Glutamatergic neuron (in vitro differentiated cells): ENCODE results near the gene ARHGEF28. TPM values are rescaled to one million over a fixed set of nuclear protein-coding genes. Genes with fewer than 3 reads are reported as not detected.

ENCODE experiments used
- DNase-seq: peaks from one replicate; pipeline ENCODE4 v3.0.0; 2022
- H3K27ac Mint-ChIP-seq: one replicate; pipeline ENCODE4 v1.8.0; 2020; ENCODE audit warnings: mild to moderate bottlenecking, mixed read lengths, inconsistent platforms; ENCODE audit not compliant: unreplicated experiment
- H3K27me3 Mint-ChIP-seq: one replicate; pipeline ENCODE4 v1.8.0; 2020; ENCODE audit warnings: mild to moderate bottlenecking, moderate library complexity, mixed read lengths, inconsistent platforms; ENCODE audit not compliant: unreplicated experiment
- H3K36me3 Mint-ChIP-seq: one replicate; pipeline ENCODE4 v1.8.0; 2020; ENCODE audit warnings: mild to moderate bottlenecking, mixed read lengths, inconsistent platforms; ENCODE audit not compliant: unreplicated experiment
- H3K4me1 Mint-ChIP-seq: one replicate; pipeline ENCODE4 v1.8.0; 2020; ENCODE audit warnings: mild to moderate bottlenecking, low read depth, mixed read lengths, inconsistent platforms; ENCODE audit not compliant: unreplicated experiment
- H3K4me3 Mint-ChIP-seq: one replicate; pipeline ENCODE4 v1.8.0; 2020; ENCODE audit warnings: mild to moderate bottlenecking, mixed read lengths, inconsistent platforms; ENCODE audit not compliant: unreplicated experiment
- H3K9me3 Mint-ChIP-seq: one replicate; pipeline ENCODE4 v1.8.0; 2020; ENCODE audit warnings: mild to moderate bottlenecking, moderate library complexity, mixed read lengths, inconsistent platforms; ENCODE audit not compliant: unreplicated experiment
- total RNA-seq: library from RNA; stranded (reverse); fragmentation: NEBNext Ultra II Directional; extraction: Animal tissue kit (Norgen Biotek cat#: 25700); gene quantifications from one replicate; pipeline ENCODE4 v1.2.1, GENCODE V29; 2021; ENCODE audit not compliant: unreplicated experiment
- TF ChIP-seq, protein P1 (sequence below): fragments of 200-600 bp; sonication (generic); IDR thresholded peaks from one replicate; pipeline ENCODE4 v1.5.0; 2021; ENCODE audit not compliant: partially characterized antibody, unreplicated experiment

The ARHGEF28 gene
- total RNA-seq, 1 donor from 2014 or later = 0.47 TPM

DNA sequence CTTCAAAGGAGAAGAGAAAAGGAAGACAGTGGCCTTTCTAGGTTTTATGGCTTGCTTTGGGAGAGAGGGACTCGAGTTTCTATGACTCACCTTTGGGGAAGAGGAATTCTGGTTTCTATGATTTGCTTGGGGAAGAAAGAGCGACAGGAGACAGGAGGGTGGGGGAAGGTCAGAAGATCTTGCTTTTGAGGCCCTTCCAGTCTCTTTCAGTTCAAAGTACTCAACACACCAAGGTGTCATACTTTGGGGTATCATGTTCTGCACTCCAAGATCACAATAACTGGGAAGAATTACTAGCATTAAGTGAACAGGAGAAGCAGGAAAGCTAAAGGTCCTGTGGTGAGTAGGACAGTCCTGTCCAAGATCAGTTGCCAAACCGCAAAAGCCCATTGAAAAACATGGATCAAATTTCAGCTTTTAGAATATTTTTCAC, 324.5 kb downstream of the ARHGEF28 start:
- no peak for DNase-seq
- Mint-ChIP-seq H3K4me3 (no peak overlapping the region), H3K36me3 (no peaks in the 10 kb centered on the region), H3K27me3 (no peaks in the 10 kb centered on the region), H3K9me3 (peaks cover 3% of the 10 kb centered on the region), H3K27ac (no peak overlapping the region), H3K4me1 (peaks cover 11% of the 10 kb centered on the region)
- TF ChIP-seq, protein P1, sequence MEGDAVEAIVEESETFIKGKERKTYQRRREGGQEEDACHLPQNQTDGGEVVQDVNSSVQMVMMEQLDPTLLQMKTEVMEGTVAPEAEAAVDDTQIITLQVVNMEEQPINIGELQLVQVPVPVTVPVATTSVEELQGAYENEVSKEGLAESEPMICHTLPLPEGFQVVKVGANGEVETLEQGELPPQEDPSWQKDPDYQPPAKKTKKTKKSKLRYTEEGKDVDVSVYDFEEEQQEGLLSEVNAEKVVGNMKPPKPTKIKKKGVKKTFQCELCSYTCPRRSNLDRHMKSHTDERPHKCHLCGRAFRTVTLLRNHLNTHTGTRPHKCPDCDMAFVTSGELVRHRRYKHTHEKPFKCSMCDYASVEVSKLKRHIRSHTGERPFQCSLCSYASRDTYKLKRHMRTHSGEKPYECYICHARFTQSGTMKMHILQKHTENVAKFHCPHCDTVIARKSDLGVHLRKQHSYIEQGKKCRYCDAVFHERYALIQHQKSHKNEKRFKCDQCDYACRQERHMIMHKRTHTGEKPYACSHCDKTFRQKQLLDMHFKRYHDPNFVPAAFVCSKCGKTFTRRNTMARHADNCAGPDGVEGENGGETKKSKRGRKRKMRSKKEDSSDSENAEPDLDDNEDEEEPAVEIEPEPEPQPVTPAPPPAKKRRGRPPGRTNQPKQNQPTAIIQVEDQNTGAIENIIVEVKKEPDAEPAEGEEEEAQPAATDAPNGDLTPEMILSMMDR = no peak

DNA sequence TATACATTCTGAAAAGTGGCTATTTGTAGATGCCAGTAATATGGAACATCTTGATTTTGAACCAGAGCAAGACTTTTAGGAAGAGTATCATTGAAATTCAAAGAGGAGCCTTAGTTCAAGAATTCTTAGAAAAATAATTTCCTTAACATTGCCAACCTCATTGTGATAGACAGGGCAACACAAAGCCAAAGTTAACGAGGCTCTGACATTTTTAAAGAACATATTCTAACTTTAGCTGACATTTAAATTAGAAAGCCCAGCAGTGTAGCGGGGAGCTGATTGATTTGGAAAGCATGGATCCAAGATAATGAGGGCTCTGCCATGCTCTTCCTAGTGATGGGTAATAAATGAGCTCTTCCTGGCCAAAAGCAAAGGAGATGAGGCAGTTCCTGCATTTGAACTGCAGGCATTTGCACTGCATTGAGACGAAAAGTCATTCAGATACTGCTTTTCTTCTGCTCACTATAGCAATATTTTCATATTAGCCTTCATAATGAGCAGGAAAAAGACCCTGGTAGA, 325.0 kb downstream of the ARHGEF28 start:
- H3K9me3 Mint-ChIP-seq = peaks cover 3% of the 10 kb centered on the region
- H3K27ac Mint-ChIP-seq = no peak overlapping the region
- TF ChIP-seq, protein P1 = no peak
- peaks cover 11% of the 10 kb centered on the region for H3K4me1 Mint-ChIP-seq
- H3K27me3 Mint-ChIP-seq = no peaks in the 10 kb centered on the region
- no peak for DNase-seq
- no peaks in the 10 kb centered on the region for H3K36me3 Mint-ChIP-seq
- H3K4me3 Mint-ChIP-seq = no peak overlapping the region

DNA sequence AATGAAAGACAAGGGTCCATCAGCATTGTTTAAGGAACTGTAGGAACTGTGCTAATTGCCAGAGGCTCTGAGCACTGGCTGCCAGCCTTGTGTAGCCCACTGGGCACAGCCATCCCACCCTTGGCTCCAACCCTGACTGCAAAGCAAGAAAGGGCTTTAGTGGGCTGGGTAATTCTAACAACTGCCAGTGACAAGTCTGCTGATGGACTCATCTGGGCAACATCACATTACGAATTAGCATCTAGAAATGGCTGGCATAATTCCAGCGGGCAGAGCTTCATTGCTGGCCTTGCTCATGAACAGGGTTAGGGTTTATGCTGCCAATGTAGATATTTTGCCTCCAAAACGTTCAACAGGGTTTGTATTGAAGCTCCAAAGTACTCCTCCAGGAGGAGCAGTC, 326.9 kb downstream of the ARHGEF28 start:
- TF ChIP-seq, protein P1 = no peak
- H3K4me3 Mint-ChIP-seq = no peak overlapping the region
- peaks cover 9% of the 10 kb centered on the region for H3K36me3 Mint-ChIP-seq
- H3K9me3 Mint-ChIP-seq = peaks cover 3% of the 10 kb centered on the region
- H3K27ac Mint-ChIP-seq = no peak overlapping the region
- H3K4me1 Mint-ChIP-seq = peaks cover 14% of the 10 kb centered on the region
- no peaks in the 10 kb centered on the region for H3K27me3 Mint-ChIP-seq
- DNase-seq = no peak

DNA sequence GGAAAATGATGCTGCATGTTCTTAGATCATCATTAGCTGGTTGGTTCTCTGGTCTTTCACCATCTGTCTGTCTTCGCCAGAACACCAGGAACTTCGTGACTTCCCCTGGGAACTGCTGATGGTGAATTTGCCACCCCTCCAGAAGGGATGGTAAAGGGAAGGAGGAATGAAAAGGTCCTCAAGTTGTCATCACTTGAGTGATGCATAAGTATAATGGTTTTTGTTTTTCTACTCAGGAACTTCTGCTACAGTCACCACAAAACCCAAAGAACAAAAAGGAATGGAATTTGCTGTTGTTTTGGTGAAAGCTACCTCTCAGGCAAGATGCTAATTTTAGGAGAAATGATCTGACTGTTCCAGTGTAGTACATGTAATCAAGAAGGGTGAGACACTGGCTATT, 328.4 kb downstream of the ARHGEF28 start:
- no peak for DNase-seq
- Mint-ChIP-seq H3K27ac (no peak overlapping the region), H3K36me3 (peaks cover 9% of the 10 kb centered on the region), H3K4me3 (no peak overlapping the region), H3K9me3 (peaks cover 3% of the 10 kb centered on the region), H3K27me3 (no peaks in the 10 kb centered on the region), H3K4me1 (peaks cover 14% of the 10 kb centered on the region)
- TF ChIP-seq, protein P1 = no peak

DNA sequence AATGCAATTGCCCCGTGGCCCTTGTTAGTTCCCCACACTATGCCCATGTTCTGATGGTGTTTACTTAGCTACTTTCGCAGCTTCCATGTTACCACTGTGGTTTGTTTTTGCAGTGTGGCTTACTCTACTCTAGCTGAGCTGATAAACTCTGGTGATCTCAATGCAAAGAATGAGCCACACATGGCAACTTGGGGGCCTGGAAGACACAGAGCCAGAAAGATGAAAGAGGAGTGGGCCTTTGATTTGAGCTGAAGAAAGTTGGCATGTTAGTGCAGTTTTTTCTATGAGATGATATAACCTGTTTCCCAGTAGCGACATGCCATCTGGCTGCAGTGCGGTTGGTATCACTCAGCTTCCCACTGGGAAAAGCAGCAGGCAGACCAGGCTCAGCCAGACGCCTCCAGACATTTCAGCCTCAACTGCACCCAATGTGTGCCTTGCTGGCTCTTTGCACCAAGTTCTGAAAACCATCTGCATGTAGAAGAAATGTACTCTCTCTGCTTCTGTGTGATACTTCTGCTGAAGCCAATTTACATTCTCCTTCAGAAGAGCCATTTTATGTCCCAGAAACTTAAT, 329.4 kb downstream of the ARHGEF28 start:
- Mint-ChIP-seq H3K27me3 (no peaks in the 10 kb centered on the region), H3K4me3 (no peak overlapping the region), H3K9me3 (peaks cover 3% of the 10 kb centered on the region), H3K27ac (no peak overlapping the region), H3K4me1 (peaks cover 14% of the 10 kb centered on the region), H3K36me3 (peaks cover 9% of the 10 kb centered on the region)
- TF ChIP-seq, protein P1 = no peak
- no peak for DNase-seq
